GM12891 (cell line): ENCODE measurements around the gene CAPN2.

ENCODE experiments used
- PAX5 ChIP-seq: IDR thresholded peaks from 2 replicates; pipeline ENCODE4 v1.6.1; 2011; ENCODE audit warnings: low read length, moderate library complexity, mild to moderate bottlenecking; ENCODE audit not compliant: insufficient read depth, severe bottlenecking
- POLR2A ChIP-seq: IDR thresholded peaks from 2 replicates; pipeline ENCODE4 v1.6.1; 2011; ENCODE audit warnings: low read depth, low read length, control low read depth
- POLR2AphosphoS5 ChIP-seq: IDR thresholded peaks from 2 replicates; pipeline ENCODE4 v1.6.1; 2011; ENCODE audit warnings: low read depth, low read length, control low read depth
- POU2F2 ChIP-seq: IDR thresholded peaks from 2 replicates; pipeline ENCODE4 v1.6.1; 2011; ENCODE audit warnings: low read depth, mild to moderate bottlenecking, control low read depth, low read length, moderate library complexity
- SPI1 ChIP-seq: IDR thresholded peaks from 2 replicates; pipeline ENCODE4 v1.6.1; 2011; ENCODE audit warnings: low read depth, low read length, control low read depth
- TAF1 ChIP-seq: IDR thresholded peaks from 2 replicates; pipeline ENCODE4 v1.6.1; 2011; ENCODE audit warnings: low read depth, low read length, control low read depth

- no peak for TF ChIP-seq POLR2A
- TF ChIP-seq TAF1 = no peak
- no peak for TF ChIP-seq SPI1
- TF ChIP-seq POLR2AphosphoS5 = no peak
- no peak for TF ChIP-seq PAX5
- no peak for TF ChIP-seq POU2F2
Observed at GRCh38 chr1:223802032-223802431, 89.7 kb downstream of the CAPN2 start.
